Vagina (tissue), 2 donors: Measurements from ENCODE around the gene TBC1D14.

Source experiments
- POLR2A ChIP-seq, 2 donors: fragments of 450-650 bp; IDR thresholded peaks; one replicate each; pipeline ENCODE4 v1.6.1; 2017; ENCODE audit warnings: antibody characterized with exemption in 2 of 2, mild to moderate bottlenecking in 2 of 2, moderate library complexity in 2 of 2
- POLR2AphosphoS5 ChIP-seq, 2 donors: sonication (generic); formaldehyde crosslinking; IDR thresholded peaks; one replicate each; pipeline ENCODE4 v1.9.0; 2017; ENCODE audit warnings: antibody characterized with exemption in 2 of 2, mild to moderate bottlenecking in 2 of 2, low read depth in 1 of 2; ENCODE audit not compliant: insufficient read depth in 1 of 2
- TF ChIP-seq, protein P1 (sequence below), 3 experiments: fragments of 450-650 bp in 2 of 3; fragments of 200-600 bp in 1 of 3; sonication (generic) in 1 of 3; IDR thresholded peaks; one replicate each; pipeline ENCODE4 v1.5.1; 2017 to 2019; ENCODE audit warnings: antibody characterized with exemption in 3 of 3, mild to moderate bottlenecking in 2 of 3, moderate library complexity in 2 of 3

DNA sequence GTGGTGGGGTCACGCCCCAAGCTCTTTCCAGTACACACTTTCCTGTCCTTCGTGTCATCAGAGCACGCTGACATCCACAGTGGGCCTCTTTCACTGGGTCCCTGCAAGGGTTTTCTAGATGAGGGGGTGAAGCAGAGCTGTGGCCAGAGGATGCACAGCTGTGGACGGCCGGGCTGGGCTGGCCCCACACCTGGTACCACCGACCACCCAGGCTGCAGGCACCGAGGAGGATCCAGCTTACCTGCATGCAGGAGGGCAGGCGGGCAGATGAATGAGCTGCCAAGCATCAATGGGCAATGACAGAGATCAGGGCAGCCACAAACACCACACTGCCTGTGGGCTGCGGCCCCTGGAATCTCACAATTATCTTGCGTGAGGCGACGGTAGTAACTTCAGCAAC, 167.7 kb downstream of the TBC1D14 start:
- TF ChIP-seq, protein P1, sequence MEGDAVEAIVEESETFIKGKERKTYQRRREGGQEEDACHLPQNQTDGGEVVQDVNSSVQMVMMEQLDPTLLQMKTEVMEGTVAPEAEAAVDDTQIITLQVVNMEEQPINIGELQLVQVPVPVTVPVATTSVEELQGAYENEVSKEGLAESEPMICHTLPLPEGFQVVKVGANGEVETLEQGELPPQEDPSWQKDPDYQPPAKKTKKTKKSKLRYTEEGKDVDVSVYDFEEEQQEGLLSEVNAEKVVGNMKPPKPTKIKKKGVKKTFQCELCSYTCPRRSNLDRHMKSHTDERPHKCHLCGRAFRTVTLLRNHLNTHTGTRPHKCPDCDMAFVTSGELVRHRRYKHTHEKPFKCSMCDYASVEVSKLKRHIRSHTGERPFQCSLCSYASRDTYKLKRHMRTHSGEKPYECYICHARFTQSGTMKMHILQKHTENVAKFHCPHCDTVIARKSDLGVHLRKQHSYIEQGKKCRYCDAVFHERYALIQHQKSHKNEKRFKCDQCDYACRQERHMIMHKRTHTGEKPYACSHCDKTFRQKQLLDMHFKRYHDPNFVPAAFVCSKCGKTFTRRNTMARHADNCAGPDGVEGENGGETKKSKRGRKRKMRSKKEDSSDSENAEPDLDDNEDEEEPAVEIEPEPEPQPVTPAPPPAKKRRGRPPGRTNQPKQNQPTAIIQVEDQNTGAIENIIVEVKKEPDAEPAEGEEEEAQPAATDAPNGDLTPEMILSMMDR (IDR thresholded peaks at IDR 0.05), result no peak
- TF ChIP-seq POLR2A (IDR thresholded peaks at IDR 0.05) (no peak), POLR2AphosphoS5 (IDR thresholded peaks at IDR 0.05; ENCODE audit: insufficient read depth in 1 of 2, low read depth in 1 of 2) (no peak)
